AG04449 (cell line): ENCODE results near the gene KIF1C.

ENCODE experiments used
- CTCF ChIA-PET: fragments of 350-600 bp; formaldehyde crosslinking; extraction: SDS; loops from one replicate; lab custom pipeline; 2021; ENCODE audit warnings: antibody characterized with exemption; lab: Yijun Ruan, JAX
- POLR2A ChIA-PET: fragments of 400-600, 350-600 bp; formaldehyde crosslinking; extraction: SDS; loops from one replicate; lab custom pipeline; 2020; ENCODE audit warnings: antibody characterized with exemption, inconsistent platforms; lab: Yijun Ruan, JAX
- DNase-seq: peaks from one replicate; pipeline ENCODE4 v3.0.0-alpha.2; 2010; ENCODE audit warnings: low read depth, low spot score
- H3K4me3 ChIP-seq: 2 replicates; pipeline ENCODE4 v1.5.1; 2011; ENCODE audit warnings: low read depth, mild to moderate bottlenecking, control low read depth, low read length
- TF ChIP-seq, protein P1 (sequence below): IDR thresholded peaks from one replicate; pipeline ENCODE4 v1.5.1; 2011; ENCODE audit warnings: mild to moderate bottlenecking, moderate library complexity, low read length, control low read depth, inconsistent platforms; ENCODE audit not compliant: insufficient read depth; ENCODE audit errors: missing control alignments

Gene KIF1C

DNA sequence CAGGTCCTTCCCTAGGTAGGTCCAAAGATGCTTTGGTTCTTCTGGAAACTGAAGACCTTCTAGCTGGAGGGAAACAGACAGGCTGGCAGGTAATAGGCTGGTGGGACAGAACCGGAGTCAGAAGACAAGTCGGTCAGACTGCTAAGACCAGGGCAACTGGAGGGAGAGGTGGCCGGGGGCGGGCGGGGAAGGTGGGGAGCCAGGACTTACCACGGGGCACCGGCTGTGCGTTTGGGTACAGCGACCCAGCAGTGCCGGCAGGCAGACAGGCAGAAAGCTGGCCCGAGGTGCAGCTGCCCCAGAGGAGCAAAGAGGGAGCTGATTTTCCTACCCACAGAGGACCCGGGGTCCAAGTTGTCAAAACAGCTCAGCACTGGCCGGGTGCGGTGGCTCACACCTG, 36.9 kb downstream of the KIF1C start:
- no peak overlapping the region for H3K4me3 ChIP-seq
- TF ChIP-seq, protein P1, sequence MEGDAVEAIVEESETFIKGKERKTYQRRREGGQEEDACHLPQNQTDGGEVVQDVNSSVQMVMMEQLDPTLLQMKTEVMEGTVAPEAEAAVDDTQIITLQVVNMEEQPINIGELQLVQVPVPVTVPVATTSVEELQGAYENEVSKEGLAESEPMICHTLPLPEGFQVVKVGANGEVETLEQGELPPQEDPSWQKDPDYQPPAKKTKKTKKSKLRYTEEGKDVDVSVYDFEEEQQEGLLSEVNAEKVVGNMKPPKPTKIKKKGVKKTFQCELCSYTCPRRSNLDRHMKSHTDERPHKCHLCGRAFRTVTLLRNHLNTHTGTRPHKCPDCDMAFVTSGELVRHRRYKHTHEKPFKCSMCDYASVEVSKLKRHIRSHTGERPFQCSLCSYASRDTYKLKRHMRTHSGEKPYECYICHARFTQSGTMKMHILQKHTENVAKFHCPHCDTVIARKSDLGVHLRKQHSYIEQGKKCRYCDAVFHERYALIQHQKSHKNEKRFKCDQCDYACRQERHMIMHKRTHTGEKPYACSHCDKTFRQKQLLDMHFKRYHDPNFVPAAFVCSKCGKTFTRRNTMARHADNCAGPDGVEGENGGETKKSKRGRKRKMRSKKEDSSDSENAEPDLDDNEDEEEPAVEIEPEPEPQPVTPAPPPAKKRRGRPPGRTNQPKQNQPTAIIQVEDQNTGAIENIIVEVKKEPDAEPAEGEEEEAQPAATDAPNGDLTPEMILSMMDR: no peak
- ChIA-PET POLR2A (no interaction called here), CTCF (interaction anchor here (1.0 to 5.0 kb wide), 2 partner anchors 8 to 27 kb away, joined by 3 to 33 read pairs; no protein-coding TSS in a partner anchor)
- DNase-seq: no peak

DNA sequence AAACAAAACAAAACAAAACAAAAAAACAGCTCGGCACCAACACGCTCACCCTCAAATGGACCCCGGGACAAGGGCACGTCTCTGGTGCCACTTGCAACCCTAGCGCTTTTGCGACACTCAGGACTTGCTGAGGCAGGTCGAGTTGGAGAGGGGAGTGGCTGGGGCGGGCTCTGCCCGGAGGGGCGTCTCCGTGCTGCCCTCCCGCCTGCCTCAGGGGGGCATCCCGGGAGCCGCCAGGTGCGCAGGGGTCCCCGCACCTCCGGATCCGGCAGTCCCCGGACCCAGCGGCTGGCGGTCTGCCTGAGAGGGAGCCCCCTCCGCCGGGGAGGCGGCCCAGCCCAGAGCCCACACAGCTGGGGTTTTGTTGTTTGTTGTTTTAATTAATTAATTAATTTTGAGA, 37.6 kb downstream of the KIF1C start, which contains the start of gene SLC52A1:
TSS of gene SLC52A1 (minus strand) at position 112 of the 400 bp plus-strand sequence. CDS start 820 bp downstream, outside the sequence.
- H3K4me3 ChIP-seq: no peak within 1 kb of the TSS; the same call in 1 of the 2 replicates
- DNase-seq: no peak
- TF ChIP-seq, protein P1: no peak
- ChIA-PET POLR2A (no interaction called here), CTCF (interaction anchor here (1.0 to 5.0 kb wide), 2 partner anchors 9 to 27 kb away, joined by 3 to 33 read pairs; no protein-coding TSS in a partner anchor)

DNA sequence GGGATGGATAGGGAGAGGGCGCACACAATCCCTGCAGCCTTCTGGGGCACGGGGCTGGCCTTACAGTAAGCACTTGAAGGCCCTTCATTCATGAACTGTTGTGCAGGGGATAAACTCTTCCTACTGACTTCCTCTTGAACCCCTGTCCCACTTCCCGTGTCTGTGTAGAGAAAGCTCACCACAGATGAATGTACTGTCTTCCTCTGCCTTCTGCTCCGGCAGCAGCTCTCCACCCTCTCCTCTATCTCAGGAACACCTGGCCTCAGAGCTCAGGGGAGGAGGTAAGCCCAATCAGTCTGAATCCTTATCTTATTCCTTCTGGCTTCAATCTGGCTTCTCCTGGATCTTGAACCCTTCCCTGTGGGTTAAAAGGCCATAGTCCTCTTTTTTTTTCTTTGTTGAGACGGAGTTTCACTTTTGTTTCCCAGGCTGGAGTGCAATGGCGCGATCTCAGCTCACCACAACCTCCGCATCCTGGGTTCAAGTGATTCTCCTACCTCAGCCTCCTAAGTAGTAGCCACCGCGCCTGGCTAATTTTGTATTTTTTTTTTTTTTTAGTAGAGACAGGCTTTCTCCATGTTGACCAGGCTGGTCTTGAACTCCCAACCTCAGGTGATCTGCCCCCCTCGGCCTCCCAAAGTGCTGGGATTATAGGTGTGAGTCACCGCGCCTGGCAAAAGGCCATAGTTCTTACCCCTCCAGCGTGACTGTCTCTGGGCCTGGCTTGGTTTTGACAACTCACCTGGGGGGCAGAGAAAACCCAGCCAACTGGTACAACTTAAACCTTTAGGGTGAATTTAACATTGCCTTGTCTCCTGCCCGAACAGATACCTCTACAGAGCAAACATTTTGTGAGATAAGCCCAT, 44.6 kb downstream of the KIF1C start:
- H3K4me3 ChIP-seq: no peak overlapping the region
- no peak for DNase-seq
- POLR2A ChIA-PET: no interaction called here
- CTCF ChIA-PET: interaction anchor here (1.0 kb wide), 1 partner anchor 12 kb away, joined by 3 read pairs; no protein-coding TSS in a partner anchor
- TF ChIP-seq, protein P1: no peak

DNA sequence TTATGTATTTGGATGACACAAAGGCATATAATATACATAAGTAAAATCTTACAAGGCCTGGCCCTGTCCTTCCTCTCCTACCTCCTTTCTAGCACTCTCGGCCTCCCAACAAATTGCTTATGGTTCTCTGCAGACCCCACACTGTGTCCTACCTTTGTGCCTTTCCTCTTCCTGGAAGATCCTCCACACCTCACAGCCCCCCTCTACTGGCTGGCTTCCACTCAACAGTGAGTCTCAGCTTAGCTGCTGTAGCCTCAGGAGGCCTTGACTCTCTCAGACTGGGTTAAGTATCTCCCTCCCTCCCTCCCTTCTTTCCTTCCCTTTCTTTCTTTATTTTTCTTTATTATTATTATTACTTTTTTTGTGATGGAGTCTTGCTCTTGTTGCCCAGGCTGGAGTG, 45.8 kb downstream of the KIF1C start:
- POLR2A ChIA-PET: interaction anchor here (0.7 kb wide), 1 partner anchor 21 kb away, joined by 3 read pairs; no protein-coding TSS in a partner anchor
- CTCF ChIA-PET: interaction anchor here (3.5 kb wide), 1 partner anchor 12 kb away, joined by 18 read pairs; no protein-coding TSS in a partner anchor
- TF ChIP-seq, protein P1: no peak
- no peak overlapping the region for H3K4me3 ChIP-seq
- DNase-seq: no peak

DNA sequence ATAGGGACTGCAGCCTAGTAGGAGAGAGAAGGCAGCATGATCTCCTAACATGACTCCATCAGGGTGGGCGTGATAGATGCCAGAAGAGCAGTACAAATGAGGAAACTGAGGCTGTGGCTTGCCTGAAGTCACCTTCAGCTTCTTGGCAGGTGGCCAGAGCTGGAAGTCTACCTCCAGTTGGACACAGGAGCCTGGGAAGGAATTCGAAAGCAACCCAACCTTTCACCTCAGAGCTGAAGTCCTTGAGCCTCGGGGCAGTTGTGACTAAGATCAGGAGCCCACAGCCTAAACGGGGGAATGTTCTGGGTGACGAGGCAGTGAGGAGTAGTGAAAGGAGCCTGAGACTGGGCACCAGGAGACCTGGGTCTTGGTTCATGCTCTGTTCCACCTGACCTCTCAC, 46.9 kb downstream of the KIF1C start:
- DNase-seq: no peak
- POLR2A ChIA-PET: no interaction called here
- CTCF ChIA-PET: interaction anchor here (1.3 to 3.5 kb wide), 4 partner anchors 8 to 136 kb away, joined by 3 to 18 read pairs (median 4); no protein-coding TSS in a partner anchor
- TF ChIP-seq, protein P1: no peak
- H3K4me3 ChIP-seq: no peak overlapping the region

DNA sequence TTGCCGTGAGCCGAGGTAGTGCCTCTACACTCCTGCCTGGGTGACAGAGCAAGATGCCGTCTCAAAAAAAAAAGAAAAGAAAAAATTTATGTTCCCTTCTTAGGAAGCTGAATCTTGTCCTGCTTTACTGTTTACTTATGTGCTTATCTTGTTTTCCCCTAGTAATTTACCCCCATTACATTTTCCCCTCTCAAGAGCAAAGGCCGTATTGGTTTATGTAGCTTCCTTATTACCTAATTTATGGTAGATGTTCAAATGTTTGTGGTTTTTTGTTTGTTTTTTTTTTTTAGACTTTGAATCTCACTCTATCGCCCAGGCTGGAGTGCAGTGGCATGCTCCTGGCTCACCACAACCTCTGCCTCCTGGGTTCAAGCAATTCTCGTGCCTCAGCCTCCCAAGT, 47.7 kb downstream of the KIF1C start:
- ChIA-PET CTCF (interaction anchor here (0.9 to 3.5 kb wide), 5 partner anchors 9 to 136 kb away, joined by 3 to 18 read pairs (median 4); no protein-coding TSS in a partner anchor), POLR2A (no interaction called here)
- DNase-seq: no peak
- no peak overlapping the region for H3K4me3 ChIP-seq
- TF ChIP-seq, protein P1: no peak
